NCI-H146 treated with DMSO at 0.1 percent for 48 hours (cell line): Measurements from ENCODE around the gene ALDH4A1.

ENCODE experiments used
- DNase-seq: peaks from one replicate; lab custom pipeline; 2025; ENCODE audit not compliant: unreplicated experiment; lab: John Stamatoyannopoulos, UW

Gene ALDH4A1

GRCh38 chr1:18922848-18923755 is 20.7 kb upstream of the ALDH4A1 start:
- no peak for DNase-seq

- DNase-seq, result no peak
Measured at GRCh38 chr1:18922319-18922726, 20.0 kb upstream of the ALDH4A1 start.

- no peak for DNase-seq
Measured at GRCh38 chr1:18921516-18922251, 19.3 kb upstream of the ALDH4A1 start.

- DNase-seq, result no peak
Measured at GRCh38 chr1:18920931-18921330, 18.6 kb upstream of the ALDH4A1 start.

- no peak for DNase-seq
Measured at GRCh38 chr1:18919956-18920355, 17.6 kb upstream of the ALDH4A1 start.

- no peak for DNase-seq
Measured at GRCh38 chr1:18919197-18919905, 17.0 kb upstream of the ALDH4A1 start.

GRCh38 chr1:18918417-18918816 is 16.1 kb upstream of the ALDH4A1 start:
- DNase-seq, result no peak

- no peak for DNase-seq
Measured at GRCh38 chr1:18917071-18917799, 14.9 kb upstream of the ALDH4A1 start.

- DNase-seq, result no peak
Measured at GRCh38 chr1:18915341-18915740, 13.0 kb upstream of the ALDH4A1 start.

- DNase-seq, result no peak
Measured at GRCh38 chr1:18913065-18913835, 10.9 kb upstream of the ALDH4A1 start.

GRCh38 chr1:18912550-18912949 is 10.2 kb upstream of the ALDH4A1 start:
- no peak for DNase-seq

- no peak for DNase-seq
Measured at GRCh38 chr1:18908911-18909771, 6.8 kb upstream of the ALDH4A1 start.

- no peak for DNase-seq
Measured at GRCh38 chr1:18907917-18908845, 5.8 kb upstream of the ALDH4A1 start.

GRCh38 chr1:18907021-18907916 is 4.9 kb upstream of the ALDH4A1 start:
- no peak for DNase-seq

- DNase-seq, result no peak
Measured at GRCh38 chr1:18903291-18903756, 969 bp upstream of the ALDH4A1 start.

GRCh38 chr1:18901952-18902522 is 318 bp downstream of the ALDH4A1 start:
- no peak for DNase-seq
